HAP-1 (cell line): ENCODE results near the gene HTR7.

Experiments used
- DNase-seq, 2 experiments: peaks; one replicate each; pipeline ENCODE4 v3.0.0-alpha.2; 2016 to 2020; ENCODE audit warnings: low spot score in 2 of 2
- H3K27me3 ChIP-seq: fragments of 250-450 bp; sonication (Bioruptor Pico); 2 replicates; pipeline ENCODE4 v1.5.1; 2020; ENCODE audit warnings: low read depth, mild to moderate bottlenecking, moderate library complexity
- H3K36me3 ChIP-seq: fragments of 250-450 bp; sonication (Bioruptor Pico); replicated peaks from 2 replicates; pipeline ENCODE4 v1.5.1; 2020; ENCODE audit warnings: mild to moderate bottlenecking
- H3K4me1 ChIP-seq: fragments of 250-450 bp; sonication (Bioruptor Pico); 2 replicates; pipeline ENCODE4 v1.5.1; 2020; ENCODE audit warnings: mild to moderate bottlenecking
- H3K4me3 ChIP-seq: fragments of 250-450 bp; sonication (Bioruptor Pico); 2 replicates; pipeline ENCODE4 v1.5.1; 2020; ENCODE audit warnings: mild to moderate bottlenecking, moderate library complexity
- H3K9me3 ChIP-seq: fragments of 250-450 bp; sonication (Bioruptor Pico); 2 replicates; pipeline ENCODE4 v1.5.1; 2020; ENCODE audit warnings: mild to moderate bottlenecking, moderate library complexity
- in situ Hi-C: fragments of 300-500 bp; cut with MboI; formaldehyde crosslinking; loops from 3 replicates; pipeline ENCODE4 v1.14.3; 2020; ENCODE audit warnings: low sequenced_read_pairs, inconsistent platforms, mixed read lengths

Gene HTR7

DNA sequence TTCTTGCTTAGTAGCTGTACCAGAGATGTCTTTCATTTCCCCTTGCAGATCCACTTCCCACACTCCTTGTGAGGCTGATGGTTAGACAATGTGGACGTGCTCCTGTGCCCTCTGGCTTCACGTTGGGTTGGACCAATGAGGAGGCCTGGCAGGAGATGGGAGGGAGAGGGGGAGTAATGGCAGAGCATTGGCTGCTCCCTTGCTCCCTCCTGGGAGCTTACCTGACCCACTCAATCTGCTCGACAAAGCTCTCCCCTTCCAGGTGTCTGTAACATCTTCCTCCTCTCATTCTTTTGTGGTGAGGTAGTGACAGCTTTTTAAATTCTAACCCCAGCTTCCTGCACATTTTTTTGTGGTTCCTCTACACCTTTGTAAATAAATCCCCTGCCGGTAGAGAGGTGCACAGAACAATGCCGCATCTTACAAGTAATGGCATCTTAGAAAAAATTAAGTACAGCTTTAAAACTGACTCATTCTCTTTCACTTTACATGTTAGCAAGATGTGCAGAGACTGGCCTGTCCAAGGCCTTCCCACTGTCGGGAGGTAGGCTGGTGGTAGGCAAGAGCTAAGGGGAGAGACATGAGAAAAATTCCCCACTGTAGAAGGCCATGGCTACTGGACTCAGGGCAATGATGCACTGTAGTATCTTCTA, 134.3 kb downstream of the HTR7 start:
- H3K4me3 ChIP-seq, result no peak overlapping the region
- no peaks in the 10 kb centered on the region for H3K27me3 ChIP-seq
- no peaks in the 10 kb centered on the region for H3K4me1 ChIP-seq
- no peaks in the 10 kb centered on the region for H3K9me3 ChIP-seq
- H3K36me3 ChIP-seq, result no peaks in the 10 kb centered on the region
- no peak for DNase-seq
- in situ Hi-C loops, result no loop called here

DNA sequence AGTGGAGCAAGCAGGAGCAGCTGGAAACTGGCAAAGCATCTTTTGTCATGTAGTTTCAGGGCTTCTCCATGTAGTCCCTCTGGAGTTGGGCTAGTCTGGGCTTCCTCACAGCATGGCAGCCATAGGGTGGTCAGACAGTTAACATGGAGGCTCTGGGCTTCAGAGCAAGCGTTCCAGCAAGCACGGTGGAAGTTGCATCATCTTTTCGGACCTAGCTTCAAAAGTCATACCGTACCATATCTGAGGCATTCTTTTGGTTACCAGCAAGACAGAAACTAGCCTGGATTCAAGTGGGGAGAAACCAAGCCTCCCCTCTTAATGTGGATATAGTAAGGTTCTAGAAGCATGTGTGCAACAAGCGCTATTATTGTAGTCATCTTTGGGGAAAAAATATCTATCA, 135.0 kb downstream of the HTR7 start:
- no peaks in the 10 kb centered on the region for H3K9me3 ChIP-seq
- in situ Hi-C loops, result no loop called here

GRCh38 chr10:90718182-90718581, 139.7 kb downstream of the HTR7 start:
- H3K27me3 ChIP-seq, result no peaks in the 10 kb centered on the region
- no peaks in the 10 kb centered on the region for H3K4me1 ChIP-seq
- no peaks in the 10 kb centered on the region for H3K9me3 ChIP-seq
- in situ Hi-C loops, result no loop called here
- DNase-seq, result no peak
- H3K4me3 ChIP-seq, result no peak overlapping the region
- no peaks in the 10 kb centered on the region for H3K36me3 ChIP-seq

More for the DNA sequence above, 135.0 kb downstream of the HTR7 start:
- Histone ChIP-seq H3K27me3 (no peaks in the 10 kb centered on the region), H3K36me3 (no peaks in the 10 kb centered on the region), H3K4me1 (no peaks in the 10 kb centered on the region), H3K4me3 (no peak overlapping the region)
- no peak for DNase-seq

GRCh38 chr10:90712529-90712928, 145.3 kb downstream of the HTR7 start:
- in situ Hi-C loops, result no loop called here
- Histone ChIP-seq H3K36me3 (no peaks in the 10 kb centered on the region), H3K4me1 (no peaks in the 10 kb centered on the region), H3K4me3 (no peak overlapping the region), H3K27me3 (peaks cover 6% of the 10 kb centered on the region; the same call in 1 of the 2 replicates), H3K9me3 (no peaks in the 10 kb centered on the region)
- no peak for DNase-seq

GRCh38 chr10:90709727-90710126, 148.1 kb downstream of the HTR7 start:
- in situ Hi-C loops, result no loop called here
- Histone ChIP-seq H3K4me3 (no peak overlapping the region), H3K27me3 (peaks cover 6% of the 10 kb centered on the region; the same call in 1 of the 2 replicates), H3K9me3 (no peaks in the 10 kb centered on the region), H3K4me1 (no peaks in the 10 kb centered on the region), H3K36me3 (no peaks in the 10 kb centered on the region)
- DNase-seq, result no peak

DNA sequence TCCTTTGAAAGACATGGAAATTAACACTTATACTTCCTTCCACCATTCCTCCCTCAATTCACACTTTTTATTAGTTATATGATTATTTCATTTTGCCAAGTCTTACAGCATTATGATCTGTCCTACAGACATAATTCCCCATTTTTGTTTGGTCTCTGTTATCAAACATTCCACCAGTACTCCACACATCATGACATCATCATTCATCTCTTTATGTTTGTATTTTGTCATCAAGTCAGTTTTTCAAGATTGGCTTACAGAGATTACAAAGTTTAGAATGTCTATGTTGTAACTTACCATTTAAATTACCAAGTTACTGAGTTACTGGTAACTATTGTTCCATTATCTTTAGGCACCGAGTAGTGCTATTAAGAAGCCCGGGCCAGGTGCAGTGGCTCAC, 150.2 kb downstream of the HTR7 start:
- DNase-seq, result no peak
- Histone ChIP-seq H3K27me3 (peaks cover 6% of the 10 kb centered on the region; the same call in 1 of the 2 replicates), H3K4me1 (no peaks in the 10 kb centered on the region), H3K36me3 (no peaks in the 10 kb centered on the region), H3K4me3 (no peak overlapping the region), H3K9me3 (no peaks in the 10 kb centered on the region)
- in situ Hi-C loops, result no loop called here

GRCh38 chr10:90701428-90701827, 156.4 kb downstream of the HTR7 start:
- no peaks in the 10 kb centered on the region for H3K4me1 ChIP-seq
- H3K27me3 ChIP-seq, result no peaks in the 10 kb centered on the region
- H3K9me3 ChIP-seq, result no peaks in the 10 kb centered on the region
- no peak overlapping the region for H3K4me3 ChIP-seq
- no peak for DNase-seq
- no peaks in the 10 kb centered on the region for H3K36me3 ChIP-seq
- in situ Hi-C loops, result no loop called here

DNA sequence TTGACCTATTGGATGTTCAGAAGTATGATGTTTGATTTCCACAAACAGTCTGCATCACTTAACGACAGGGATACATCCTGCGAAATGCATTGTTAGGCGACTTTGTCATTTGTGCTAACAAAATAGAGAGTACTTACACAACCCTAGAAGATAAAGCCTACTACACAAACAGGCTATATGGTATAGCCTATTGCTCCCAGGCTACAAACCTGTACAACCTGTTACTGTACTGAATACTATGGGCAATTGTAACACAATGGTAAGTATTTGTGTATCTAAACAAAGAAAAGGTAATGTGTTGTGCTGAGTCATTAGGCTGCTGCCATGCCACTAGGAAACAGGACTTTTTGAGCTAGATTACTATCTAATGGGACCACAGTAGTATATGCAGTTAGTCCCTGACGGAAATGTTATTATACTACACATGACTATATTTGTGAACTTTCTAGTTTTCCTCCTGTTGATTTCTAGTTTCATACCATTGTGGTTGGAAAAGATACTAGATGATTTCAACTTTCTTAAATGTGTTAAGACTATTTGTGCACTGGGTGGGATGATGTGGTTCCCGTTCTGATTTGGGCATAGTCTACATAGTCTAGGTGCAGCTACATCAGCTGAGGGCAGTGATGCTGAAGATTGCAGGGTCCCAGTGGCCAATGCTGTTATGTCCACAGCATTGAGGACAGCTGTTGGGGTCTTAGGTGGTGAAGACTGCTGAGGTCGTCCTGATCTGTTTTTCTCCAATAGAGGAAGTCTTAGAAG, 161.7 kb downstream of the HTR7 start:
- H3K9me3 ChIP-seq, result no peaks in the 10 kb centered on the region
- in situ Hi-C loops, result no loop called here
- no peak for DNase-seq
- H3K36me3 ChIP-seq, result no peaks in the 10 kb centered on the region
- no peak overlapping the region for H3K4me3 ChIP-seq
- no peaks in the 10 kb centered on the region for H3K27me3 ChIP-seq
- no peaks in the 10 kb centered on the region for H3K4me1 ChIP-seq
